Testis (tissue), 3 donors: ENCODE data around the gene ITPKA. TPM values are rescaled to one million over a fixed set of nuclear protein-coding genes. Genes with fewer than 3 reads are reported as not detected.
"Not testable (repeated sequence)": the region's sequence is repeated elsewhere in the genome, so short reads cannot be mapped to it uniquely, and the experiment has no call there.

Experiments
- DNase-seq: peaks from one replicate; pipeline ENCODE4 v3.0.0-alpha.2; 2019
- H3K27ac ChIP-seq, 2 donors: fragments of 200-600 bp; sonication (generic); one replicate each; pipeline ENCODE4 v1.5.1; 2019
- H3K27me3 ChIP-seq: fragments of 200-600 bp; sonication (generic); one replicate; pipeline ENCODE4 v1.5.1; 2019
- H3K36me3 ChIP-seq: fragments of 200-600 bp; sonication (generic); one replicate; pipeline ENCODE4 v1.5.1; 2017; ENCODE audit warnings: low read depth; ENCODE audit errors: missing control alignments
- H3K4me1 ChIP-seq: fragments of 200-600 bp; sonication (generic); one replicate; pipeline ENCODE4 v1.5.1; 2019
- H3K4me3 ChIP-seq, 2 donors: fragments of 200-600 bp; sonication (generic); one replicate each; pipeline ENCODE4 v1.5.1; 2017 to 2019
- H3K9me3 ChIP-seq: fragments of 200-600 bp; sonication (generic); one replicate; pipeline ENCODE4 v1.5.1; 2017
- POLR2A ChIP-seq: fragments of 450-650 bp; IDR thresholded peaks from one replicate; pipeline ENCODE4 v1.6.1; 2017; ENCODE audit warnings: antibody characterized with exemption, mild to moderate bottlenecking, moderate library complexity
- WGBS, 2 donors: methylation state at CpG; one replicate each; pipeline ENCODE4 v1.1.5; 2018; 5-methylcytosine and 5-hydroxymethylcytosine counted together
- intact Hi-C: fragments of 100-400 bp; cut with DNase I; formaldehyde crosslinking; loops from one replicate; pipeline ENCODE4 v1.15.1; 2023; ENCODE audit warnings: low total_unique reads
- polyA plus RNA-seq: library from polyadenylated mRNA; stranded (reverse); fragments of 350-450 nt; fragmentation: Illumina TruSeq; extraction: RNeasy Lipid Tissue Mini Kit (QIAGEN cat#74804); gene quantifications from one replicate; pipeline ENCODE4 v1.2.3, GENCODE V29; 2014; ENCODE audit warnings: low read depth, low replicate concordance; ENCODE audit not compliant: insufficient read depth
- total RNA-seq, 2 donors: library from RNA; depleted of rRNA; stranded (reverse); fragments of >200 nt; gene quantifications; one replicate each; pipeline ENCODE4 v1.2.3, GENCODE V29; 2016
- TF ChIP-seq, protein P1 (sequence below), 3 experiments: fragments of 450-650 bp in 2 of 3; fragments of 200-600 bp in 1 of 3; sonication (generic) in 1 of 3; IDR thresholded peaks; one replicate each; pipeline ENCODE4 v1.5.1; 2016 to 2019; ENCODE audit warnings: antibody characterized with exemption in 3 of 3, mild to moderate bottlenecking in 2 of 3, moderate library complexity in 1 of 3

The ITPKA gene
- total and polyA plus RNA-seq, 3 donors from 2014 or later, result 12.1 to 21.3 (median 16.7) TPM

GRCh38 chr15:41465822-41466421 is 27.8 kb upstream of the ITPKA start:
- Histone ChIP-seq H3K27ac (no peak overlapping the region), H3K27me3 (no peaks in the 10 kb centered on the region), H3K4me3 (no peak overlapping the region), H3K4me1 (no peaks in the 10 kb centered on the region), H3K36me3 (no peaks in the 10 kb centered on the region), H3K9me3 (no peaks in the 10 kb centered on the region)
- 81 to 88% methylated on average over 8 of the region's 8 CpGs for WGBS, 2 donors
- intact Hi-C loops, result no loop called here
- no peak for TF ChIP-seq POLR2A
- TF ChIP-seq, protein P1, sequence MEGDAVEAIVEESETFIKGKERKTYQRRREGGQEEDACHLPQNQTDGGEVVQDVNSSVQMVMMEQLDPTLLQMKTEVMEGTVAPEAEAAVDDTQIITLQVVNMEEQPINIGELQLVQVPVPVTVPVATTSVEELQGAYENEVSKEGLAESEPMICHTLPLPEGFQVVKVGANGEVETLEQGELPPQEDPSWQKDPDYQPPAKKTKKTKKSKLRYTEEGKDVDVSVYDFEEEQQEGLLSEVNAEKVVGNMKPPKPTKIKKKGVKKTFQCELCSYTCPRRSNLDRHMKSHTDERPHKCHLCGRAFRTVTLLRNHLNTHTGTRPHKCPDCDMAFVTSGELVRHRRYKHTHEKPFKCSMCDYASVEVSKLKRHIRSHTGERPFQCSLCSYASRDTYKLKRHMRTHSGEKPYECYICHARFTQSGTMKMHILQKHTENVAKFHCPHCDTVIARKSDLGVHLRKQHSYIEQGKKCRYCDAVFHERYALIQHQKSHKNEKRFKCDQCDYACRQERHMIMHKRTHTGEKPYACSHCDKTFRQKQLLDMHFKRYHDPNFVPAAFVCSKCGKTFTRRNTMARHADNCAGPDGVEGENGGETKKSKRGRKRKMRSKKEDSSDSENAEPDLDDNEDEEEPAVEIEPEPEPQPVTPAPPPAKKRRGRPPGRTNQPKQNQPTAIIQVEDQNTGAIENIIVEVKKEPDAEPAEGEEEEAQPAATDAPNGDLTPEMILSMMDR (IDR thresholded peaks at IDR 0.05), result peak; percentile 70 to 78 (median 72)
- DNase-seq, result no peak

GRCh38 chr15:41466711-41467110 is 27.0 kb upstream of the ITPKA start:
- no peak for TF ChIP-seq POLR2A
- TF ChIP-seq, protein P1 (IDR thresholded peaks at IDR 0.05), result no peak
- intact Hi-C loops, result no loop called here
- DNase-seq, result no peak
- Histone ChIP-seq H3K4me1 (no peaks in the 10 kb centered on the region), H3K27me3 (no peaks in the 10 kb centered on the region), H3K36me3 (no peaks in the 10 kb centered on the region), H3K9me3 (no peaks in the 10 kb centered on the region), H3K4me3 (no peak overlapping the region), H3K27ac (no peak overlapping the region)
- WGBS, 2 donors, result 67 to 87% methylated on average over 3 of the region's 3 CpGs

GRCh38 chr15:41469644-41470043 is 24.0 kb upstream of the ITPKA start:
- H3K4me1 ChIP-seq, H3K27ac ChIP-seq, H3K36me3 ChIP-seq, intact Hi-C loops, H3K27me3 ChIP-seq, H3K9me3 ChIP-seq, DNase-seq, H3K4me3 ChIP-seq: not testable (repeated sequence)
- WGBS, 2 donors, result 97 to 99% methylated on average over 6 of the region's 6 CpGs

DNA sequence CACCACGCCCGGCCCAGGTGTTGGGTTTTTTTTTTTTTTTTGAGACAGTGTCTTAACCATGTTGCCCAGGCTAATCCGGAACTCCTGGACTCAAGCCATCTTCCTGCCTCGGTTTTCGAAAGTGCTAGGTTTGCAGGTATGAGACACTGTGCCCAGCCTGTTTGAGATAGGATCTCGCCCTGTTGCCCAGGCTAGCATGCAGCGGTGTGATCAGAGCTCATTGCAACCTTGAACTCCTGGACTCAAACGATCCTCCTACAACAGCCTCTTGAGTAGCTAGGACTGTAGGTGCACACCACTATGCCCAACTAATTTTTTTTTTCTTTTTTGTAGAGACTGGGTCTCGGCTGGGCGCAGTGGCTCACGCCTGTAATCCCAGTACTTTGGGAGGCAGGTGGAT is 20.3 kb upstream of the ITPKA start:
- intact Hi-C loops, result no loop called here
- Histone ChIP-seq H3K27me3 (no peaks in the 10 kb centered on the region), H3K36me3 (no peaks in the 10 kb centered on the region), H3K27ac (no peak overlapping the region), H3K4me1 (no peaks in the 10 kb centered on the region), H3K4me3 (no peak overlapping the region), H3K9me3 (no peaks in the 10 kb centered on the region)
- TF ChIP-seq, protein P1 (IDR thresholded peaks at IDR 0.05), result no peak
- TF ChIP-seq POLR2A, result no peak
- DNase-seq, result no peak
- WGBS, 2 donors, result 88 to 94% methylated on average over 11 of the region's 11 CpGs

DNA sequence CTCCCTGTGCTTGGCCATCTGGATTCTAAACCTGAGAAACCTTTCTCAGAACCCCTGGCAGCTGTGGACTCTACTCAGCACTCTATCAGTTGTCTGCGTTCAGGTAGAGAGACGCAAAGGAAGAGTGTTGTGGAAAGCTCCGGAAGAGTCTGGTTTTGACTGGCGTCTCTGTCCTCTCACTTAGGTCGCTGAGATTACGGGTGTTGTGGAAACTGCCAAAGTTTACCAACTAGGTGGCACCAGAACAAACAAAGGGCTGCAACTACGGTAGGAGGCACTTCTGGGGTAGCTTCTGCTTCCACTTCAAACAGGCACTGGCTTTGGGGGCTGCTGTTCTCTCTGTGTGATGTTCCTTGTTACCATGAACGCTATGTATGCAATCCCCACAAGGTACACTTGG is 19.2 kb upstream of the ITPKA start:
- H3K27me3 ChIP-seq, result no peaks in the 10 kb centered on the region
- WGBS, 2 donors, result 92 to 95% methylated on average over 8 of the region's 8 CpGs
- no peak overlapping the region for H3K4me3 ChIP-seq
- no peaks in the 10 kb centered on the region for H3K4me1 ChIP-seq
- intact Hi-C loops, result no loop called here
- no peak for TF ChIP-seq POLR2A
- TF ChIP-seq, protein P1 (IDR thresholded peaks at IDR 0.05), result no peak
- H3K27ac ChIP-seq, result no peak overlapping the region
- no peaks in the 10 kb centered on the region for H3K36me3 ChIP-seq
- H3K9me3 ChIP-seq, result no peaks in the 10 kb centered on the region
- DNase-seq, result no peak
